ENCODE measurements around the gene SSMEM1. TPM values are rescaled to one million over a fixed set of nuclear protein-coding genes. Genes with fewer than 3 reads are reported as not detected.

Gene SSMEM1
- total and polyA plus RNA-seq, 2 of the 4 experiments (the other 2 are of a cell fraction) = 0.07 TPM; not detected in 1

DNA sequence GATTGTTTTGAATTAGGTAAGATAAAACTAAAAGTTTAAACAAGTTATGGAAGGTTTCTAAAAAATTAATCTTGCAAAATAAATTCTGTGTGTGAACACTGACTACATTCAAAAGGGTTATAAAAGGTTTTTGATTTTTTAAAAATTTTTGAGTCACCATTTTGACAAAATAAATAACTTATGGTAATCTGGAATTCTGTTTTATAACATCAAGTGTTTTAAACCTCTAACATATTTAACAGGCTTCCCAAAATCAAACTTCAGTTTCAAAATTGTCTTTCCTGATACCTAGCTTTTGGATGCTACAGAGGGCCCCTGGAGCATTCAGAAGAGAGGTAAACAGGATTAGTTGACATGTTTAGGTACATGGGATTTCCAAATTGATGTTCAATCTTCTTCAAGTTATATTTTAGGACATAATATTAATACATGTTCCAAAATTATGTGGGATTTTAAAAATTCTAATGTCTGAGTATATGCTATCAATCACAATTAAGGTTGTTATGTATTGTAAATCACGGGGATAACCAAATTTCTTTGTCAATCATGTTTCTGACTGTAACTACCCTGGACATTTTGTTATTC is 50.9 kb downstream of the SSMEM1 start:
- no peak overlapping the region for H2AK9ac ChIP-seq (replicated peaks; ENCODE audit: low read depth, low read length, poor library complexity)
- no peak overlapping the region for H2AFZ ChIP-seq (replicated peaks; ENCODE audit: low read length, poor library complexity)
- H3K9me3 ChIP-seq (ENCODE audit: control insufficient read depth, insufficient read depth, low read length) = peaks cover 28% of the 10 kb centered on the region
- no peak overlapping the region for H3K4ac ChIP-seq (ENCODE audit: low read depth, low read length)
- H3K4me2 ChIP-seq (ENCODE audit: low read depth, low read length) = no peak overlapping the region
- ChIA-PET POLR2A (ENCODE audit: unreplicated experiment) (no interaction called here), CTCF (interaction anchor here (0.6 kb wide), 1 partner anchor 15 kb away, joined by 4 read pairs; no protein-coding TSS in a partner anchor)
- WGBS, 2 experiments (ENCODE audit: extremely low coverage in 2 of 2, insufficient read length in 1 of 2) = no CpG with 5 or more reads among the region's 1 CpG
- H2BK15ac ChIP-seq (ENCODE audit: low read depth, low read length) = no peak overlapping the region
- H3K9ac ChIP-seq (ENCODE audit: low read depth, low read length) = no peak overlapping the region
- intact Hi-C loops (cut with micrococcal nuclease) (no loop called here), dilution Hi-C loops (cut with HindIII; ENCODE audit: low sequenced_read_pairs, unreplicated experiment) (no loop called here), in situ Hi-C loops (cut with MboI; ENCODE audit: low sequenced_read_pairs) (no loop called here)
- no peaks in the 10 kb centered on the region for H3K79me1 ChIP-seq (ENCODE audit: low read depth in 1 of 2, low read length in 2 of 2)
- H4K8ac ChIP-seq (ENCODE audit: low read depth in 2 of 2, low read length in 2 of 2) = no peak overlapping the region
- no TSS peak for BruUV-seq (replicated peaks)
- H2AK5ac ChIP-seq (ENCODE audit: low read depth, low read length) = no peak overlapping the region
- H2BK120ac ChIP-seq (ENCODE audit: low read depth, low read length) = no peak overlapping the region
- no peak overlapping the region for H4K91ac ChIP-seq (ENCODE audit: insufficient read depth, low read depth, low read length)
- H4K20me1 ChIP-seq (ENCODE audit: insufficient read depth, low read length) = no peaks in the 10 kb centered on the region
- no peak overlapping the region for H2BK20ac ChIP-seq (ENCODE audit: low read depth, low read length)
- H4K5ac ChIP-seq (ENCODE audit: low read depth, low read length) = no peak overlapping the region
- H3K18ac ChIP-seq (ENCODE audit: low read depth, low read length) = no peak overlapping the region
- no peak overlapping the region for H2BK5ac ChIP-seq (ENCODE audit: low read depth, low read length, poor library complexity, severe bottlenecking)
- H3K27ac ChIP-seq (ENCODE audit: insufficient read depth, low read length) = no peak overlapping the region
- no peaks in the 10 kb centered on the region for H3K36me3 ChIP-seq (ENCODE audit: control insufficient read depth, insufficient read depth, low read length)
- H3K9me1 ChIP-seq (ENCODE audit: insufficient read depth, low read length) = no peaks in the 10 kb centered on the region
- ATAC-seq (ENCODE audit: low read depth) (no peak), DNase-seq (no peak)
- H3K27me3 ChIP-seq (ENCODE audit: control insufficient read depth, insufficient read depth, low read length) = no peaks in the 10 kb centered on the region
- no peak overlapping the region for H3K4me3 ChIP-seq (ENCODE audit: insufficient read depth, low read depth, low read length)
- H3K14ac ChIP-seq (replicated peaks; ENCODE audit: low read depth, low read length) = no peak overlapping the region
- no peak overlapping the region for H3K23ac ChIP-seq (ENCODE audit: low read depth, low read length)
- TF ChIP-seq RAD21 (IDR thresholded peaks at IDR 0.05; ENCODE audit: low read length) = no peak
- no peaks in the 10 kb centered on the region for H3K4me1 ChIP-seq (ENCODE audit: control insufficient read depth, insufficient read depth, low read length)
- H3K56ac ChIP-seq (ENCODE audit: extremely low read depth, insufficient read depth, low read length) = no peak overlapping the region

Measured in IMR-90 (cell line).